Urothelium cell line (cell line): ENCODE data around the gene UROS.

Source experiments
- DNase-seq: peaks from one replicate; pipeline ENCODE4 v3.0.0; 2011; ENCODE audit warnings: low spot score, mixed read lengths
- FAIRE-seq: peaks from 2 replicates; lab custom pipeline; 2011; peaks lifted over from hg19 to GRCh38; lab: Jason Lieb, UNC

Gene UROS

GRCh38 chr10:125769175-125769574 lies 53.9 kb downstream of the UROS start:
- DNase-seq (no peak), FAIRE-seq (no peak)

- DNase-seq: no peak
- no peak for FAIRE-seq
Observed at GRCh38 chr10:125768219-125768855, 54.7 kb downstream of the UROS start.

GRCh38 chr10:125766511-125766910 lies 56.5 kb downstream of the UROS start:
- DNase-seq: no peak
- FAIRE-seq: no peak

- DNase-seq: no peak
- FAIRE-seq: no peak
Observed at GRCh38 chr10:125765835-125766234, 57.2 kb downstream of the UROS start.

- no peak for FAIRE-seq
- no peak for DNase-seq
Observed at GRCh38 chr10:125762692-125763648, 60.1 kb downstream of the UROS start.

- FAIRE-seq (no peak), DNase-seq (no peak)
Observed at GRCh38 chr10:125761961-125762360, 61.1 kb downstream of the UROS start.

- DNase-seq: no peak
- no peak for FAIRE-seq
Observed at GRCh38 chr10:125757742-125758141, 65.3 kb downstream of the UROS start.

GRCh38 chr10:125756853-125757487 lies 66.1 kb downstream of the UROS start:
- DNase-seq (no peak), FAIRE-seq (no peak)

GRCh38 chr10:125756196-125756595 lies 66.9 kb downstream of the UROS start:
- FAIRE-seq (no peak), DNase-seq (no peak)

- no peak for FAIRE-seq
- no peak for DNase-seq
Observed at GRCh38 chr10:125747417-125747816, 75.6 kb downstream of the UROS start.

- DNase-seq: no peak
- peak; percentile 37 for FAIRE-seq
Observed at GRCh38 chr10:125744909-125745308, 78.1 kb downstream of the UROS start.

- DNase-seq: no peak
- FAIRE-seq: no peak
Observed at GRCh38 chr10:125742465-125742864, 80.6 kb downstream of the UROS start.

- FAIRE-seq (no peak), DNase-seq (no peak)
Observed at GRCh38 chr10:125739994-125740679, 82.9 kb downstream of the UROS start.
